Heart left ventricle (tissue), 16 donors: ENCODE data around the gene ENO1. TPM values are rescaled to one million over a fixed set of nuclear protein-coding genes. Genes with fewer than 3 reads are reported as not detected.

Source experiments
- ATAC-seq, 4 donors: fragments of 200-7000 bp; cut with Tn5 transposase; one replicate each; pipeline ENCODE4 v1.9.1; 2020 to 2022; ENCODE audit warnings: moderate library complexity in 4 of 4, mild to moderate bottlenecking in 3 of 4, moderate number of reproducible peaks in 1 of 4
- DNase-seq, 5 donors: peaks; one replicate each; pipeline ENCODE4 v3.0.0-alpha.2; 2020
- H3K27ac ChIP-seq, 12 donors: fragments of 200-600 bp; sonication (generic) in 4 of 12; one replicate each; pipeline versions ENCODE4 v1.5.0 to v1.8.0; 2016 to 2022; ENCODE audit warnings: mild to moderate bottlenecking in 2 of 12
- H3K27me3 ChIP-seq, 9 donors: fragments of 200-600 bp; sonication (generic) in 2 of 9; one replicate each; pipeline versions ENCODE4 v1.5.1 to v1.8.0; 2016 to 2022; ENCODE audit warnings: mild to moderate bottlenecking in 3 of 9
- H3K36me3 ChIP-seq, 9 donors: fragments of 200-600 bp; sonication (generic) in 2 of 9; one replicate each; pipeline versions ENCODE4 v1.5.0 to v1.8.0; 2018 to 2022; ENCODE audit warnings: mild to moderate bottlenecking in 2 of 9
- H3K4me1 ChIP-seq, 12 donors: fragments of 200-600 bp; sonication (generic) in 4 of 12; one replicate each; pipeline versions ENCODE4 v1.5.0 to v1.8.0; 2016 to 2022; ENCODE audit warnings: mild to moderate bottlenecking in 3 of 12
- H3K4me3 ChIP-seq, 12 donors: fragments of 200-600 bp; sonication (generic) in 4 of 12; one replicate each; pipeline versions ENCODE4 v1.5.0 to v1.8.0; 2017 to 2022; ENCODE audit warnings: mild to moderate bottlenecking in 9 of 12, moderate library complexity in 4 of 12
- H3K9me3 ChIP-seq, 12 donors: fragments of 200-600 bp; sonication (generic) in 4 of 12; one replicate each; pipeline versions ENCODE4 v1.5.0 to v1.8.0; 2016 to 2022; ENCODE audit warnings: mild to moderate bottlenecking in 1 of 12
- CTCF ChIP-seq, 12 donors: fragments of 200-600 bp; sonication (generic) in 4 of 12; IDR thresholded peaks; one replicate each; pipeline versions ENCODE4 v1.5.0 to v1.8.0; 2018 to 2022; ENCODE audit warnings: antibody characterized with exemption in 12 of 12, mild to moderate bottlenecking in 5 of 12
- POLR2A ChIP-seq, 2 donors: fragments of 450-650 bp; IDR thresholded peaks; one replicate each; pipeline ENCODE4 v1.6.1; 2017; ENCODE audit warnings: antibody characterized with exemption in 2 of 2, mild to moderate bottlenecking in 2 of 2, moderate library complexity in 2 of 2
- WGBS, 4 donors: extraction: QIAGEN DNeasy Blood & Tissue Kit in 2 of 4; methylation state at CpG; one replicate each; pipeline versions ENCODE4 v1.1.5 to v1.1.7; 2013 to 2018; 5-methylcytosine and 5-hydroxymethylcytosine counted together
- intact Hi-C, 10 donors: fragments of 100-400 bp; cut with DNase I; formaldehyde crosslinking; loops; one replicate each; pipeline versions ENCODE4 v1.11.1 to v1.14.2; 2022
- microRNA-seq, 4 donors: library from miRNA; unstranded; fragments of <30 nt; microRNA quantifications; one replicate each; pipeline versions ENCODE4 to v1.2.0, GENCODE V29; 2017 to 2020
- polyA plus RNA-seq, 2 donors: library from polyadenylated mRNA; stranded (reverse); fragments of 200-250 nt; gene quantifications; one replicate each; pipeline ENCODE4 v1.2.3, GENCODE V29; 2013
- total RNA-seq, 9 donors: library from RNA; depleted of rRNA in 2 of 9; stranded (reverse); fragments of >200 nt in 2 of 9; fragmentation: NEBNext Ultra II Directional in 3 of 9; extraction: Animal tissue kit (Norgen Biotek cat#: 25700) in 3 of 9; gene quantifications; one replicate each; pipeline versions ENCODE4 v1.1.0 to v1.2.4, GENCODE V29; 2016 to 2023
- donor health status: ischemic (EF 13 %, LVEDD 7.1; RV severe dilation, severe dysfunction).
- donor health status: healthy with polysubstance abuse.
- donor health status: DM: no; HTN: yes; CAD: no.
- donor health status: DM: no; HTN: no; CAD: no.
- donor health status: ischemic (EF 25% LVEDD 6.9; RV normal size, moderate dysfunction).
- donor health status: ischemic (EF 25% LVEDD 5.7; RV mildly dilated, moderate dysfunction).
- donor health status: healthy.
- donor health status: DM: yes; HTN: yes; CAD: no.
- donor health status: ischemic (EF 35%, LVEDD 5.7; RV mildly dilated, moderate dysfunction).
- donor health status: nonischemic (EF 11% LVEDD 7.7; RV severe dilation, severe dysfunction).
- donor health status: DM: yes; HTN: yes; CAD: no.
- donor health status: PGD.
- donor health status: ischemic (EF 29% LVEDD 5.4; RV normal size, mild dysfunction).
- donor health status: nonischemic (EF 23%, LVEDD 6.1; RV moderate dilation, normal function).

The ENO1 gene
- total and polyA plus RNA-seq, 11 donors = 71.1 to 557 (median 174) TPM

- no peak overlapping the region for H3K4me3 ChIP-seq
- peaks cover 0 to 45% (median 27%) of the 10 kb centered on the region in 12 donors for H3K4me1 ChIP-seq
- intact Hi-C loops = loop anchor here in 1 of 10 donors (5.0 kb wide), 1 partner anchor 34 kb away; no protein-coding TSS in a partner anchor
- DNase-seq = no peak
- WGBS, 4 donors = 55 to 69% (median 57%) methylated on average over 6 of the region's 6 CpGs
- TF ChIP-seq CTCF (IDR thresholded peaks at IDR 0.05) (no peak), POLR2A (IDR thresholded peaks at IDR 0.05) (no peak)
- H3K36me3 ChIP-seq = no peaks in the 10 kb centered on the region
- no peaks in the 10 kb centered on the region for H3K27me3 ChIP-seq
- no peaks in the 10 kb centered on the region for H3K9me3 ChIP-seq
- H3K27ac ChIP-seq = peak overlapping the region in 4 of 12 donors; percentile 21 to 96 (median 44)
- peak in 1 of 4 donors; percentile 8 for ATAC-seq
Measured at GRCh38 chr1:8813016-8813763, 65.3 kb downstream of the ENO1 start.

GRCh38 chr1:8812081-8812480 lies 66.4 kb downstream of the ENO1 start:
- H3K36me3 ChIP-seq = no peaks in the 10 kb centered on the region
- H3K4me3 ChIP-seq = no peak overlapping the region
- intact Hi-C loops = loop anchor here in 1 of 10 donors (5.0 kb wide), 1 partner anchor 35 kb away; no protein-coding TSS in a partner anchor
- H3K4me1 ChIP-seq = peaks cover 0 to 43% (median 27%) of the 10 kb centered on the region in 12 donors
- ATAC-seq (no peak), DNase-seq (no peak)
- TF ChIP-seq CTCF (IDR thresholded peaks at IDR 0.05) = no peak
- no peak for TF ChIP-seq POLR2A (IDR thresholded peaks at IDR 0.05)
- no peaks in the 10 kb centered on the region for H3K9me3 ChIP-seq
- 80 to 96% (median 91%) methylated on average over 6 of the region's 6 CpGs for WGBS, 4 donors
- peak overlapping the region in 4 of 12 donors; percentile 21 to 96 (median 44) for H3K27ac ChIP-seq
- no peaks in the 10 kb centered on the region for H3K27me3 ChIP-seq

Small RNA genes lying within 50 kb of the gene (microRNA-seq; reads per million reads assigned to microRNA genes)
- 0 reads per million in 4 donors for gene MIR6728

Other genes starting within 250 kb of the ENO1 start
- gene RERE, start 61.0 kb downstream of the ENO1 start, total RNA-seq = 100 to 1,000 TPM in 8 of 9 donors, 10 to 100 TPM in 1; 65.9 to 236 (median 135) TPM
- 100 to 1,000 TPM in 1 of 2 donors, 10 to 100 TPM in 1; 53.5 to 120 TPM for gene RERE, start 61.0 kb downstream of the ENO1 start, polyA plus RNA-seq
- gene CA6, start 67.2 kb upstream of the ENO1 start, total RNA-seq = not detected
- not detected for gene CA6, start 67.2 kb upstream of the ENO1 start, polyA plus RNA-seq
- gene SLC2A7, start 147.7 kb upstream of the ENO1 start, total RNA-seq = under 1 TPM in 2 of 9 donors, not detected in 7; 0.14 to 0.25 TPM
- under 1 TPM in 1 of 2 donors, not detected in 1; 0.06 TPM for gene SLC2A7, start 147.7 kb upstream of the ENO1 start, polyA plus RNA-seq
- gene SLC2A5, start 190.9 kb upstream of the ENO1 start, total RNA-seq = 10 to 100 TPM in 2 of 9 donors, 1 to 10 TPM in 6, under 1 TPM in 1; 0.93 to 15.8 (median 2.9) TPM
- gene SLC2A5, start 190.9 kb upstream of the ENO1 start, polyA plus RNA-seq = 1 to 10 TPM in 1 of 2 donors, under 1 TPM in 1; 0.86 to 1.1 TPM